ENCODE results near the gene BEAN1. TPM values are rescaled to one million over a fixed set of nuclear protein-coding genes. Genes with fewer than 3 reads are reported as not detected.

BEAN1 gene
- polyA plus RNA-seq, 3 donors = 0.12 to 0.81 TPM; not detected in 1

DNA sequence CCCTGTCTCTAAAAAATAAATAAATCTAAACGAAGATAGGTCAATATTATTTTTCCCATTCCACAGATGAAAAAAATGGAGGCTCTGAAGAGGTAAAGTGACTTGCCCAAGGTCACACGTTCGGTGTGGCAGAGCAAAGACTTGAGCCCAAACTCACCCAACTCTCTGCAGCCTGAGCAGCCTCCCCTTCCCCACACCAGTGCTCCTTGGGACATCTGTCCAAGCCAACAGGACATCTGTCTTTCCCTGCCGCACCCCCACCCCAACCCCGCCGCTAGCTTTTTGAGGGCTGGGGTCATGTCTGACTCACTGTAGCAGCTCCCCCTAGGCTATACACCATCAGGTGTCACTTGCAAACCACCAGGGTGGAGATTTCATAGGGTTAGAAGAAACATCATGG lies 5.2 kb upstream of the BEAN1 start:
- Mint-ChIP-seq H3K4me3 (no peak overlapping the region), H3K27me3 (ENCODE audit: low read depth in 3 of 3) (peaks cover 52 to 65% (median 63%) of the 10 kb centered on the region in 3 donors), H3K9me3 (peaks cover 0 to 23% (median 11%) of the 10 kb centered on the region in 7 donors), H3K27ac (no peak overlapping the region), H3K4me1 (peaks cover 20% of the 10 kb centered on the region), H3K36me3 (peaks cover 3% of the 10 kb centered on the region in 2 donors)
- Histone ChIP-seq H3K27ac (ENCODE audit: low read depth in 1 of 2, low read length in 2 of 2) (no peak overlapping the region), H4K20me1 (ENCODE audit: insufficient read depth, low read length) (no peaks in the 10 kb centered on the region), H3K4me1 (ENCODE audit: control insufficient read depth in 1 of 2, insufficient read depth in 2 of 2, low read length in 2 of 2) (peaks cover 0 to 8% of the 10 kb centered on the region in 2 donors), H3K4me2 (replicated peaks; ENCODE audit: extremely low read depth, low read length, poor library complexity, severe bottlenecking) (no peak overlapping the region), H2AFZ (ENCODE audit: insufficient read depth, low read depth, low read length, poor library complexity, severe bottlenecking) (no peak overlapping the region), H3K79me2 (ENCODE audit: insufficient read depth, low read length) (no peaks in the 10 kb centered on the region), H3K36me3 (replicated peaks in 1 of 2; ENCODE audit: control insufficient read depth in 1 of 2, insufficient read depth in 2 of 2, low read length in 2 of 2) (no peaks in the 10 kb centered on the region), H3K27me3 (ENCODE audit: control insufficient read depth in 2 of 2, insufficient read depth in 2 of 2, low read length in 2 of 2) (peaks cover 50 to 63% of the 10 kb centered on the region in 2 donors), H3K9ac (ENCODE audit: insufficient read depth, low read length, poor library complexity, severe bottlenecking) (no peak overlapping the region), H3K4me3 (replicated peaks in 1 of 3; ENCODE audit: low read depth in 2 of 3, low read length in 3 of 3) (no peak overlapping the region), H3K9me3 (replicated peaks in 1 of 2; ENCODE audit: control insufficient read depth in 1 of 2, insufficient read depth in 1 of 2, low read length in 2 of 2) (peaks cover 0 to 6% of the 10 kb centered on the region in 2 donors)
- intact Hi-C loops (cut with micrococcal nuclease) = no loop called here
- TF ChIP-seq, protein P1, sequence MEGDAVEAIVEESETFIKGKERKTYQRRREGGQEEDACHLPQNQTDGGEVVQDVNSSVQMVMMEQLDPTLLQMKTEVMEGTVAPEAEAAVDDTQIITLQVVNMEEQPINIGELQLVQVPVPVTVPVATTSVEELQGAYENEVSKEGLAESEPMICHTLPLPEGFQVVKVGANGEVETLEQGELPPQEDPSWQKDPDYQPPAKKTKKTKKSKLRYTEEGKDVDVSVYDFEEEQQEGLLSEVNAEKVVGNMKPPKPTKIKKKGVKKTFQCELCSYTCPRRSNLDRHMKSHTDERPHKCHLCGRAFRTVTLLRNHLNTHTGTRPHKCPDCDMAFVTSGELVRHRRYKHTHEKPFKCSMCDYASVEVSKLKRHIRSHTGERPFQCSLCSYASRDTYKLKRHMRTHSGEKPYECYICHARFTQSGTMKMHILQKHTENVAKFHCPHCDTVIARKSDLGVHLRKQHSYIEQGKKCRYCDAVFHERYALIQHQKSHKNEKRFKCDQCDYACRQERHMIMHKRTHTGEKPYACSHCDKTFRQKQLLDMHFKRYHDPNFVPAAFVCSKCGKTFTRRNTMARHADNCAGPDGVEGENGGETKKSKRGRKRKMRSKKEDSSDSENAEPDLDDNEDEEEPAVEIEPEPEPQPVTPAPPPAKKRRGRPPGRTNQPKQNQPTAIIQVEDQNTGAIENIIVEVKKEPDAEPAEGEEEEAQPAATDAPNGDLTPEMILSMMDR (IDR thresholded peaks at IDR 0.05) = no peak
- no peak for DNase-seq
- WGBS (ENCODE audit: insufficient coverage) = 100% methylated on average over 2 of the region's 6 CpGs

DNA sequence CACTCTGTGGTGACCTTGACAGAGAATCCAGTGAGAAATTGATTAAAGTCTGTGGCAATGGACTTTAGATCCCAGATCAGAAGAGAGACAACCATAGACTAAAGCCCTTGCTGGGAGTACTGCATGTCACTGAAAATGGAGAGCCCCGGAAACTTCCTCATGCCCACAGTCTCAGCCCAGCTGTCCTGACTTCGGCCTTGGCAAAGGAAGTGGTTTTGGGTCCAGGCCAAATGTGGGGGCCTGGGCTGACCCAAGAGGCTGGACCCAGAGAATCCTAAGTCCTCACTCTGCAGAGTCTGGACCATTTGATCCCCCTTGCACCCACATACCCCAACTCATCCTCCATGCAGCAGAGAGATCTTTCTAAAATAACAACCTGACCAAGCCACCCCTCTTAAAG lies 4.7 kb upstream of the BEAN1 start:
- Histone ChIP-seq H3K4me2 (replicated peaks; ENCODE audit: extremely low read depth, low read length, poor library complexity, severe bottlenecking) (no peak overlapping the region), H2AFZ (ENCODE audit: insufficient read depth, low read depth, low read length, poor library complexity, severe bottlenecking) (no peak overlapping the region), H3K4me3 (replicated peaks in 1 of 3; ENCODE audit: low read depth in 2 of 3, low read length in 3 of 3) (no peak overlapping the region), H3K9ac (ENCODE audit: insufficient read depth, low read length, poor library complexity, severe bottlenecking) (no peak overlapping the region), H3K27ac (ENCODE audit: low read depth in 1 of 2, low read length in 2 of 2) (no peak overlapping the region), H3K27me3 (ENCODE audit: control insufficient read depth in 2 of 2, insufficient read depth in 2 of 2, low read length in 2 of 2) (peaks cover 50 to 63% of the 10 kb centered on the region in 2 donors), H3K9me3 (replicated peaks in 1 of 2; ENCODE audit: control insufficient read depth in 1 of 2, insufficient read depth in 1 of 2, low read length in 2 of 2) (peaks cover 0 to 6% of the 10 kb centered on the region in 2 donors), H3K79me2 (ENCODE audit: insufficient read depth, low read length) (no peaks in the 10 kb centered on the region), H4K20me1 (ENCODE audit: insufficient read depth, low read length) (no peaks in the 10 kb centered on the region), H3K4me1 (ENCODE audit: control insufficient read depth in 1 of 2, insufficient read depth in 2 of 2, low read length in 2 of 2) (peaks cover under 1 to 8% of the 10 kb centered on the region in 2 donors), H3K36me3 (replicated peaks in 1 of 2; ENCODE audit: control insufficient read depth in 1 of 2, insufficient read depth in 2 of 2, low read length in 2 of 2) (no peaks in the 10 kb centered on the region)
- Mint-ChIP-seq H3K27me3 (ENCODE audit: low read depth in 3 of 3) (peaks cover 52 to 65% (median 61%) of the 10 kb centered on the region in 3 donors), H3K27ac (no peak overlapping the region), H3K4me3 (peak overlapping the region in 1 of 2 donors; percentile 18), H3K4me1 (peaks cover 16% of the 10 kb centered on the region), H3K9me3 (peaks cover 0 to 18% (median 11%) of the 10 kb centered on the region in 7 donors), H3K36me3 (peaks cover 3% of the 10 kb centered on the region in 2 donors)
- 45% methylated on average over 2 of the region's 2 CpGs for WGBS (ENCODE audit: insufficient coverage)
- TF ChIP-seq, protein P1 (IDR thresholded peaks at IDR 0.05) = no peak
- DNase-seq = no peak
- intact Hi-C loops (cut with micrococcal nuclease) = no loop called here
